Ascending aorta (tissue), 2 donors: Measurements from ENCODE around the gene PURA. TPM values are rescaled to one million over a fixed set of nuclear protein-coding genes. Genes with fewer than 3 reads are reported as not detected.

Experiments used
- DNase-seq, 2 donors: peaks; one replicate each; pipeline ENCODE4 v3.0.0-alpha.2; 2019; ENCODE audit warnings: low spot score in 2 of 2
- H3K27ac ChIP-seq, 2 donors: fragments of 200-600 bp; sonication (generic); one replicate each; pipeline ENCODE4 v1.5.1; 2016 to 2017; ENCODE audit warnings: mild to moderate bottlenecking in 1 of 2
- H3K27me3 ChIP-seq: fragments of 200-600 bp; sonication (generic); one replicate; pipeline ENCODE4 v1.5.1; 2017
- H3K36me3 ChIP-seq, 2 donors: fragments of 200-600 bp; sonication (generic); one replicate each; pipeline ENCODE4 v1.5.1; 2016
- H3K4me1 ChIP-seq, 2 donors: fragments of 200-600 bp; sonication (generic); one replicate each; pipeline ENCODE4 v1.5.1; 2016 to 2017; ENCODE audit warnings: mild to moderate bottlenecking in 1 of 2
- H3K4me3 ChIP-seq, 2 donors: fragments of 200-600 bp; sonication (generic); one replicate each; pipeline ENCODE4 v1.5.1; 2016 to 2017; ENCODE audit warnings: mild to moderate bottlenecking in 1 of 2
- H3K9me3 ChIP-seq, 2 donors: fragments of 200-600 bp; sonication (generic); one replicate each; pipeline ENCODE4 v1.5.1; 2016
- CTCF ChIP-seq, 3 experiments: fragments of 200-600 bp in 2 of 3; fragments of 450-650 bp in 1 of 3; sonication (generic) in 2 of 3; IDR thresholded peaks; one replicate each; pipeline ENCODE4 v1.5.1; 2016 to 2019; ENCODE audit warnings: antibody characterized with exemption in 3 of 3, mild to moderate bottlenecking in 1 of 3, moderate library complexity in 1 of 3
- intact Hi-C: fragments of 100-400 bp; cut with DNase I; formaldehyde crosslinking; loops from one replicate; pipeline ENCODE4 v1.15.1; 2023
- total RNA-seq: library from RNA; depleted of rRNA; stranded (reverse); fragments of >200 nt; gene quantifications from one replicate; pipeline ENCODE4 v1.1.0, GENCODE V29; 2016

The PURA gene
- total RNA-seq, 1 donor from 2014 or later: 11.5 TPM

- DNase-seq: no peak
- no peak for TF ChIP-seq CTCF (IDR thresholded peaks at IDR 0.05)
- Histone ChIP-seq H3K27ac (peak overlapping the region; percentile 96 to 97), H3K4me1 (peaks cover 8 to 20% of the 10 kb centered on the region in 2 donors), H3K27me3 (no peaks in the 10 kb centered on the region), H3K36me3 (no peaks in the 10 kb centered on the region), H3K4me3 (peak overlapping the region; percentile 73 to 85), H3K9me3 (no peaks in the 10 kb centered on the region)
- intact Hi-C loops: loop anchor here (5.0 kb wide), 3 partner anchors 37 to 293 kb away; partner anchors contain the start of genes ANKHD1 and HBEGF
These were observed 4.7 kb upstream of the PURA start for GRCh38 chr5:140109018-140109758.

- peaks cover 8 to 22% of the 10 kb centered on the region in 2 donors for H3K4me1 ChIP-seq
- intact Hi-C loops: loop anchor here (5.0 kb wide), 4 partner anchors 38 to 292 kb away; partner anchors contain the start of genes ANKHD1, HBEGF and NRG2
- H3K9me3 ChIP-seq: no peaks in the 10 kb centered on the region
These were observed 3.9 kb upstream of the PURA start for GRCh38 chr5:140109759-140110645.

GRCh38 chr5:140110646-140110957 is 3.3 kb upstream of the PURA start:
- Histone ChIP-seq H3K4me1 (peaks cover 14 to 27% of the 10 kb centered on the region in 2 donors), H3K27ac (no peak overlapping the region), H3K4me3 (no peak overlapping the region), H3K27me3 (no peaks in the 10 kb centered on the region), H3K9me3 (no peaks in the 10 kb centered on the region), H3K36me3 (no peaks in the 10 kb centered on the region)
- intact Hi-C loops: loop anchor here (5.0 kb wide), 1 partner anchor 68 kb away; the partner anchor contains the start of gene NRG2
- no peak for DNase-seq
- TF ChIP-seq CTCF (IDR thresholded peaks at IDR 0.05): no peak

More at GRCh38 chr5:140109759-140110645, 3.9 kb upstream of the PURA start:
- no peaks in the 10 kb centered on the region for H3K27me3 ChIP-seq
- TF ChIP-seq CTCF (IDR thresholded peaks at IDR 0.05): no peak
- H3K27ac ChIP-seq: peak overlapping the region in 1 of 2 donors; percentile 97
- no peak for DNase-seq
- no peaks in the 10 kb centered on the region for H3K36me3 ChIP-seq
- H3K4me3 ChIP-seq: peak overlapping the region in 1 of 2 donors; percentile 73

GRCh38 chr5:140111011-140111858 is 2.7 kb upstream of the PURA start:
- Histone ChIP-seq H3K4me3 (no peak overlapping the region), H3K27ac (peak overlapping the region in 1 of 2 donors; percentile 83), H3K9me3 (no peaks in the 10 kb centered on the region), H3K4me1 (peaks cover 15 to 28% of the 10 kb centered on the region in 2 donors), H3K36me3 (no peaks in the 10 kb centered on the region), H3K27me3 (no peaks in the 10 kb centered on the region)
- no peak for TF ChIP-seq CTCF (IDR thresholded peaks at IDR 0.05)
- intact Hi-C loops: loop anchor here (5.0 kb wide), 1 partner anchor 69 kb away; the partner anchor contains the start of gene NRG2
- DNase-seq: no peak
